Activated CD8-positive, alpha-beta memory T cell treated with anti-CD3 and anti-CD28 coated beads for 1 hour (primary cell): ENCODE data around the gene DHCR7.

ENCODE experiments used
- DNase-seq, 2 donors: peaks; one replicate each; pipeline ENCODE4 v3.0.0-alpha.2; 2020; ENCODE audit warnings: low read depth in 1 of 2; ENCODE audit errors: extremely low read depth in 1 of 2

Gene DHCR7

DNA sequence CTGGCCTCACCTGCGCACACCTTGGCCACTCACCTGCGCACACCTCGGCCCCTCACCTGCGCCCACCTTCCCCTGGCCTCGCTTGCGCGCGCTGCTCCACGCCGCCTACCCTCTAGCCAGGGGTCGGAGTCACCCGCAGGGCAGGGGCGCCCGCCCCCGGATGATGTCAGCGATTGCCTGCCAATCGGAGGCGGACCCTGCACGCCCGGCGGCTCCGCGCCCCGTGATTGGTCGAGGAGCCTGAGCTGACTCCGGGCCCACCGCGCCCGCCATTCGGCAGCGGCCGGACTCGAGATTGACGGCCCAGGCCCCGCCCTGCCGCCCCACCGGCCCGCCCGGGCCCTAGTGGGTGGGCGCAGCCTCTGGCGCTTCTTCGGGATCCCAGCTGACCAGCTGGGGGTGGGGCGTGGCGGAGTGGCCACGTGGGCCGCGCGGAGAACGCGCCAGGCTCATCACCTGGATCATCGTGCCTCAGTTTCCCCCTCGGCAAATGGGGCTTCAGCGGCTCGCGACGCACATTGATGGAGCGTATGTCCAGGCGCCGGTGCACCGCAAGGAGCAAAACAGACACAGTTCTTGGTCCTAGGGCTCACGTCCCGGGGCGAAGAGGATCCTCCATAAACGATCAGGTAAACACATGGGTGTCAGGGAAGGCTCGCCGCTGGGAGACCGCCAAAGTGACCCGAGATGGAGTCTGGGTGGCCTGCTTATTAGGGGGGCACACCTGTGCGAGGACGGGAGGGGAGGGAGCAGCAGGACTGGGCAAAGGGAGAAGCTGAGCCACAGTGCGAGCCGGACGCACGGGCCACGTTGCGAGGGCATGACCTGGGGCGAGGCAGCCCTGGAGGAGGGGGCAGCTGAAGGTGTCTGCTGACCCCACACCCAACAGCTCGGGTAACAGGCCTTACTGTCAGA lies at the start of gene DHCR7:
Gene DHCR7, minus strand, starts transcription at position 137 of the 915 bp plus-strand sequence. CDS start 3,441 bp downstream, outside the sequence.
- DNase-seq = peak; percentile 78 to 89

GRCh38 chr11:71496421-71496820 lies 48.2 kb upstream of the DHCR7 start:
- DNase-seq = no peak

DNA sequence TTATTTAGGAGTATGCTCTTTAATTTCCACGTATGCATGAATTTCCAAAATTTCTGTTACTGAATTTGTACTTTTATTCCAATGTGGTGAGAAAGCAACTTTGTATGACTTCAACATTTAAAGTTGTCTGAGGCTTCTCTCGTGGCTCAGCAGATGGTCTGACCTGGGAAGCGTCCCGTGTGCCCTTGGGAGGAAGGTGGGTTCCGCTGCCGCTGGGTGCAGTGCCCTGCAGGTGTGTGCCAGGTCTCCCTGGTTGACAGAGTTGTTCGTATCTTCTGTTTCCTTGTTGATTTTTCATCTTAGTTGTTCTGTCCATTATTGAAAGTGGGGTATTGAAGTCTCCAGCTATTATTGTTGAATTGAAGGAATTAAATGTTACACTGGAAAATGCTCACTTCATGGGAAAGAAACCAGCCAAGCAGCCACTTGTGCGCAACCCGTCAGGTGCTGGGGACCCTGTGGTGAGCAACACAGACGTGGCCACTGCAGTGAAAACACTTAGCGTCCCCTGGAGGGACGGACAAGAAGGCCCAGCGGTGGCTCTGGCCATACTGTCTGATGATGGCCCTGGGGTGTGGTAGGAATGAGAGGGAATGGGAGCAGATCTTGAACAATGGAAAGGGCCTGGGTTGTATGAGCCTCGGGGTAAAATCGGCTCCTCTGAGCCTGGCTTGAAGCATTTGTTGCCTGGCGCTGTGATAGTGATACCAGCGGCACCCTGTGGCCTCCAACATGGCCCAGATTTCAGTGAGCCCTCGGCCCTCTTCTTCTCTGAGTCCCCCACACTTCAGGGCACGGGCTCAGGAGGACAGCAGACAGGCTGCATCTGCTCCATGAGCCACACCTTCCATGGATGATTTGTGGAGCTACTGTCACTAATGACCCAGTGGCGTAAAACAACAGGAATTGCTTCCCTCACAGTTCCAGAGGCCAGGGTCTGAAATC lies 47.4 kb upstream of the DHCR7 start:
- DNase-seq = no peak

DNA sequence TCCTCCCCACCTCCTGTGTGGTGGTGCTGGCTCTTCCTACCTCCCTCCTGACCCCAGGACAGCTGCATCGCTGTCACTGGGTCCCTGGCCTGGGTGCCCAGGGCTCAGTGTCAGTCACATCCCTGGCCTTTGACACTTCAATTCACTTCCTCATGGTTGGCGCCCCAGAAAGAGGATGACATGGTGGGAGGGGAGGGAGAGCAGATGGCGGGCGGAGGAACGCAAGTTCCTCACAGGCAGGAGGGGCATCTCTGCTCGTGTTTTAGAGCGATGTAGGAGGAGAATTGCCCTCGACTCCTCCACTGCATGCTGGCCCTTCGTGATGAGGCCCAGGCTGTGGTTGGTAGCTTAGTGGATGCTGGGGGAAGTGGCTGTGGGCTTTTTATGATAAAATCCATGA lies 43.7 kb upstream of the DHCR7 start:
- DNase-seq = no peak

- DNase-seq = no peak
These were observed 43.3 kb upstream of the DHCR7 start for GRCh38 chr11:71491531-71491930.

DNA sequence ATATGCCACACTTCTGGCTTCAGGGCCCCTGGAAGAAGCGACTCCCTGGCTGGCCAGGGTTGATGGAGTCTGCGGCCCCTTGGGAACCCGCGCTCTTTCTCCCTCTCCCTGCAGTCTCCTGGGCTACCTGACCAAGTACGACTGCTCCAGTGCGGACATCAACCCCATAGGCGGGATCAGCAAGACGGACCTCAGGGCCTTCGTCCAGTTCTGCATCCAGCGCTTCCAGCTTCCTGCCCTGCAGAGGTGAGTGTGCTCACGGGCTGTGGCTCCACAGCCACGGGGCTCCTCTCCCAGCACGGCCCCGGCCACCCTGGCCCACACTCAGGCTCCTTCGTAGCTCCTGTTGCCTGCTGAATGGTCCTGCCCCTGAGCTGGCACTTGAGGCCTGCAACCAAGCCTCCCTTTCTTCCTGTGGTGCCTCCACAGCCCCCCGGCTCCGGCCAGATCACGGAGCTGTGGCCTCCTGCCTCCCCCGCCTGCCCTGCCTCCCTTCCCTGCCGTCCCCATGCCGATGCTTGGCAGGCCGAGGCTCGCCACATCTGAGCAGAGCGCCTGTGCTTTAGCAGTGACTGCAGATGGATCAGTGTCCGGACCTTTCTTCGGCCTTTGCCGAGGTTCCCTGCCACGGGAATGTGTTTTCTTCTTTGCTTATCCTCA lies 42.7 kb upstream of the DHCR7 start:
- no peak for DNase-seq

DNA sequence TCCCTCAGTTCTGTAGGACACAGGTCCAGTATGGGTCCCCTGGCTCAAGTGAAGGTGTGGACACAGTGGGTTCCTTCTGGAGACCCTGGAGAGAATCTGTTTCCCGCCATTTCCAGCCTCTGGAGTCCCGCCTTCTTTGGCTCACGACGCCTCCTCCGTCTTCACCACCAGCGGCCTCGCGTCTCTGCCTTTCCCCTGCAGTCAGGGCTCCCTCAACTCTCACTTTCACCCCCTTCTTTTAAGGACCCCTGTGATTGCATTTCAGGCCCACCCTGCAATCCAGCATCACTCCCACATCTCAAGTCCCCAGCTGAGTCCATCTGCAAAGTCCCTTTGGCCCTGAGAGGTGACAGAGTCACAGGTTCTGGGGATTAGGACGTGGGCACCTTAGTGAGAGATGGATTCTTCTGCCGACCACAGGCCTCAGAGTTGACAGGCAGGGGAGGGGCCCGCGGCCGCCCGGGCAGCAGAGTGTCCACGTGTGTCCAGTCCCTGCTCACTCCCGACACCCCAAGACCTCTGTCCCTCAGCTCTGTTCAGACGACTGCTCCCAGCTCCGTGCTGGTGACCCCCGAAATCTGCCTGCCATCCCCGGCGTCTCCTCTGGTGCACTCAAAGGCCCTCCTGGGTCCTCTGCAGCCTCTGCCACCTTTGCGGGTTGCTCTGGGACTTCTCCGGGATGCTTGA lies 42.0 kb upstream of the DHCR7 start:
- no peak for DNase-seq

- no peak for DNase-seq
These were observed 41.3 kb upstream of the DHCR7 start for GRCh38 chr11:71489311-71490043.

GRCh38 chr11:71488681-71489270 lies 40.6 kb upstream of the DHCR7 start:
- no peak for DNase-seq

DNA sequence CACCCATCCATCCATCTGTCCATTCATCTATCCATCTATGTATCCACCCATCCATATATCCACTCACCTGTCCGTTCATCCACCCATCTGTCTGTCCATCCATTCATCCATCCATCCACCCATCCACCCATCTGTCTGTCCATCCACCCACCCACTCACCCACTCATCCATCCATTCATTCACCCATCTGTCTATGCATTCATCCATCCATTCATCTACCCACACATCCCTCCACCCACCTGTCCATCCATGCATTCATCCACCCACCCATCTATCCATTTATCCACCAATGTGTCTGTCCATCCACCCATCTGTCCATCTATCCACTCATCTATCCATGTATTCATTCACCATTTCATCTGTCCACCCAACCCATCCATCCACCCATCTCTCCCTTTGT lies 38.1 kb upstream of the DHCR7 start:
- DNase-seq = no peak

DNA sequence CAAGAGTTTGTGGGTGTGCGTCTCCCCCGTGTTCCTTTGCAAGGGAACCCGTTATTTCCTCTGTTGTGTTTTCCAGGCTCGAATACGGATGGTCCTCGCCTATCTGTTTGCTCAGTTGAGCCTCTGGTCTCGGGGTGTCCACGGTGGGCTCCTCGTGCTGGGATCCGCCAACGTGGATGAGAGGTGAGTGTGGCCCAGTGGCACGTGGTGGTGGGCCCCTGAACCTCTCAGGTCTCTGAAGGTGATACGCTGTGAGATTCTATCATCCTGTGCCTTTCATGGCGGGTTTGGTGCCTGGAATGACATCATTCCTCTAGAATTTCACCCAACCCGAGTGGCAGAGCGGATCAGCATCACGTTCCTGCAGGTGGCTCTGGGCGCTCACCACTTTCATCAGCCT lies 37.3 kb upstream of the DHCR7 start:
- no peak for DNase-seq

- no peak for DNase-seq
These were observed 36.8 kb upstream of the DHCR7 start for GRCh38 chr11:71485063-71485399.

GRCh38 chr11:71484248-71485062 lies 36.3 kb upstream of the DHCR7 start:
- no peak for DNase-seq

DNA sequence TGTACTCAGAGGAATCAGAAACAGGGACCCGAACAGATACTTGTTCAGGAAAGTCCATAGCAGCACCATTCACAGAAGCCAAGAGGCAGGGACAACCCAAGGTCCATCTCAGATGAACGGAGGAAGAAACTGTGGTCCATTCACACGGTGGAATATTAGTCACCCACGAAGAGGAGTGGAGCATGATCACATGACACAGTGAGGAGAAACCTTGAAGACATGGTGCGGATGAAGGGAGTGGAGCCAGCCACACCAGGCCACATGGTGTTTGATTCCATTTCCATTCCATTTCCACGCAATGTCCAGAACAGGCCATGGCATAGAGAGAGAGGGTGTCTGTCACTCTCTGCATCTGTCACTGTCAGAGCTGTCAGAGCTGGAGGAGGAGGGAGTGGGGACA lies 35.5 kb upstream of the DHCR7 start:
- no peak for DNase-seq

GRCh38 chr11:71482746-71483364 lies 34.7 kb upstream of the DHCR7 start:
- DNase-seq = no peak

DNA sequence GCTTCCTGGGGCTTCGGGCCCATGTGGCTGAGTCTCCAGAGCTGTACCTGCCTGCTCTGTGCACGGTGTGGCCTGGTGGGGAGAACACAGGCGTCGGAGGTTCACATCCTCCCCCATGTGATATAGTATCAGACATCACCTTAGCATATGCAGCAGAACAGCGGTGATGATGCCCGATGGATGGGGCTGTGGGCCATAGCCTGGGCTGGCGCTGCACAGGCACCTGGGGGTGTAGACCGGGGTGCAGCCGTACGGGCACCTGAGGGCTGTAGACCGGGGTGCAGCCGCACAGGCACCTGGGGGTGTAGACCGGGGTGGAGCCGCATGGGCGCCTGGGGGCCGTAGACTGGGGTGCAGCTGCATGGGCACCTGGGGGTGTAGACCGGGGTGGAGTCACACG lies 34.0 kb upstream of the DHCR7 start:
- DNase-seq = no peak

DNA sequence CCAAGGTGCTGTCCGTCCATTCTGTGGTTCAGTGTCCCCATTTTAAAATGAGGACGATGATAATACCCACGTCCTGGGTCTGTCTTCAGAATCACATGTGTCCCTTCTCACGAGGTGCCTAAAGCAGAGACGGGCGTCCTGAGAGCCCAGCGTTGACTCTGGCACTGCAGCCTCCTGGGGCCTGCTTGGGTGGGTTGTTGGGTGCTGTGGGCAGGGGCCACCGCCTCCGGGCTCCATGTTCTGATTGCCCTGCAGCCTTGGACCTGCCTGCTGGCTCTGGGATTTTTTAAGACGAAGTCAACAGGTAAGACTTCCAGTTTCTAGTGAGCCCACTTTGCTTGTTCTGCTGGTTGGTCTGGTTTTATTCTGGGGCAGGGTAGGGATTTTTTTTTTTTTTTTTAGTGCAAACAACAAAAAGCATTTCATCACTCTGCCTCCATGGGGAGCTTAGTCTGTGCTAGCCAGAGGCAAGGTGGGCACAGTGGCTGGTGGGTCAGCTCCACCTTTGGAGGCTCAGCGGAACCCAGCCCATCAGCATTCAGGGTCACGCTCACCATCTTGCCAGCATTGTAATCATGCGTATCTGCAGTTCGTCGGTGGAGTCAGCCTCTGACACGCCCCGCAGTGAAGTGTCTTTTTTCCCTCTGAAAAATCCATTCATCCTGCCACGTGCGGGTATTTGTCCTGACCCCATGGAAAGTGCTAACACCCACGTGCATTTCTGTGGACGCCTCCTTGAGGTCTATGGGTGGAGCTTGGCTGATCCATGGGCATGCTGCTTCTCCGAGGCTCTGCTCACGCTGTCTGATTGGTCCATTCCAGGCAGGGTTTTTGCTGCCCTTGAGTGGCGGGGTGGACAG lies 33.1 kb upstream of the DHCR7 start:
- DNase-seq = no peak

- DNase-seq = no peak
These were observed 30.3 kb upstream of the DHCR7 start for GRCh38 chr11:71478528-71478840.
